HG03571 (cell line): ENCODE data around the gene AUP1.
A peak's percentile ranks its signal among the peaks of the same experiment; 100 is the strongest.
"Not testable (repeated sequence)": the region's sequence is repeated elsewhere in the genome, so short reads cannot be mapped to it uniquely, and the experiment has no call there.

Experiments
- ATAC-seq: cut with Tn5 transposase; IDR thresholded peaks from one replicate; pipeline ENCODE4 v1.9.1; 2021; ENCODE audit not compliant: unreplicated experiment

Gene AUP1

GRCh38 chr2:74529357-74530238, at the start of gene AUP1, which contains the start of gene HTRA2:
TSS of gene AUP1 (minus strand) at chr2:74529706. CDS start at chr2:74529629, 77 bp downstream.
TSS of gene HTRA2 (plus strand) at chr2:74529933. CDS start at chr2:74530007, 74 bp downstream.
- ATAC-seq = peak; percentile 71

GRCh38 chr2:74578408-74578807, 48.9 kb upstream of the AUP1 start:
- no peak for ATAC-seq

GRCh38 chr2:74577448-74577847, 47.9 kb upstream of the AUP1 start:
- no peak for ATAC-seq

GRCh38 chr2:74576863-74577229, 47.3 kb upstream of the AUP1 start:
- no peak for ATAC-seq

- ATAC-seq = no peak
Observed at GRCh38 chr2:74576211-74576862, 46.8 kb upstream of the AUP1 start.

- no peak for ATAC-seq
Observed at GRCh38 chr2:74575320-74575719, 45.8 kb upstream of the AUP1 start.

- ATAC-seq = no peak
Observed at GRCh38 chr2:74573747-74574562, 44.4 kb upstream of the AUP1 start.

GRCh38 chr2:74572178-74572925, 42.8 kb upstream of the AUP1 start:
- ATAC-seq = no peak

GRCh38 chr2:74571058-74571457, 41.6 kb upstream of the AUP1 start:
- peak; percentile 65 for ATAC-seq

- no peak for ATAC-seq
Observed at GRCh38 chr2:74569686-74570085, 40.2 kb upstream of the AUP1 start.

- no peak for ATAC-seq
Observed at GRCh38 chr2:74567881-74568280, 38.4 kb upstream of the AUP1 start.

GRCh38 chr2:74566754-74567085, 37.2 kb upstream of the AUP1 start:
- ATAC-seq = no peak

GRCh38 chr2:74566076-74566753, 36.7 kb upstream of the AUP1 start:
- ATAC-seq = no peak

GRCh38 chr2:74564222-74564621, 34.7 kb upstream of the AUP1 start:
- no peak for ATAC-seq

- no peak for ATAC-seq
Observed at GRCh38 chr2:74562126-74562775, 32.7 kb upstream of the AUP1 start.

GRCh38 chr2:74561022-74561421, 31.5 kb upstream of the AUP1 start:
- ATAC-seq = not testable (repeated sequence)

- no peak for ATAC-seq
Observed at GRCh38 chr2:74560591-74560990, 31.1 kb upstream of the AUP1 start.

GRCh38 chr2:74559912-74560311, 30.4 kb upstream of the AUP1 start:
- ATAC-seq = no peak

GRCh38 chr2:74558284-74559230, 29.1 kb upstream of the AUP1 start:
- ATAC-seq = no peak
